ENCODE data around the gene BCAS3.
"Not testable (repeated sequence)": the region's sequence is repeated elsewhere in the genome, so short reads cannot be mapped to it uniquely, and the experiment has no call there.

Gene BCAS3

GRCh38 chr17:61230461-61230860 lies 552.8 kb downstream of the BCAS3 start:
- no peak for DNase-seq (ENCODE audit: low read depth)

DNA sequence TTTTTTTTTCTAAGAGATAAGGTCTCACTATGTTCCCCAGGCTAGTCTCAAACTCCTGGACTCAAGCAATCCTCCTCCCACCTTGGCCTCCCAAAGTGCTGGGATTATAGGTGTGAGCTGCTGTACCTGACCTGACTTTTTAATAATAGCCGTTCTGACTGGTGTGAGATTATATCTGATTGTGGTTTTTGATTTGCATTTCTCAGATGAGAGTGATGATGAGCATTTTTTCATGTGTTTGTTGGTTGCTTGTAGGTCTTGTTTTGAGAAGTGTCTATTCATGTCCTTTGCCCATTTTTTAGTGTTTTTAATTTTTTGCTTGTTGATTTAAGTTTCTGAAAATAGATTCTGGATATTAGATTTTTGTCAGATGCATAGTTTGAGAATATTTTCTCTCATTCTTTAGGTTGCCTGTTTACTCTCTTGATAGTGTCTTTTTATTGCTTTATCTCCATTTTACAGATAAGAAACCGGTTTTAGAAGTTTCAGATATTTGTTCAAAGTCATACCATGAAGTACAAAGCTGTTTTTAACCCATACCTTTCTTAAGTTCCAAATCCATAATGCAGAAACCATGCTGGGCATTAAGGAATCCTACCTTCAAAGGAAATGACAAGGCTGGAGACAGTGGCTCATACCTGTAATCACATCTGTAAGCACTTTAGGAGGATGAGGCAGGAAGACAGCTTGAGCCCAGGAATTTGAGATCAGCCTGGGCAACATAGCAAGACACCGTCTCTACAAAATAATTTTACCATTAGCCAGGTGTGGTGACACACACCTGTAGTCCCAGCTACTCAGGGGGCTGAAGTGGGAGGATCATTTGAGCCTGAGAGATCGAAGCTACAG lies 553.5 kb downstream of the BCAS3 start:
- DNase-seq (ENCODE audit: low read depth) = no peak

GRCh38 chr17:61232871-61233270 lies 555.2 kb downstream of the BCAS3 start:
- no peak for DNase-seq (ENCODE audit: low read depth)

DNA sequence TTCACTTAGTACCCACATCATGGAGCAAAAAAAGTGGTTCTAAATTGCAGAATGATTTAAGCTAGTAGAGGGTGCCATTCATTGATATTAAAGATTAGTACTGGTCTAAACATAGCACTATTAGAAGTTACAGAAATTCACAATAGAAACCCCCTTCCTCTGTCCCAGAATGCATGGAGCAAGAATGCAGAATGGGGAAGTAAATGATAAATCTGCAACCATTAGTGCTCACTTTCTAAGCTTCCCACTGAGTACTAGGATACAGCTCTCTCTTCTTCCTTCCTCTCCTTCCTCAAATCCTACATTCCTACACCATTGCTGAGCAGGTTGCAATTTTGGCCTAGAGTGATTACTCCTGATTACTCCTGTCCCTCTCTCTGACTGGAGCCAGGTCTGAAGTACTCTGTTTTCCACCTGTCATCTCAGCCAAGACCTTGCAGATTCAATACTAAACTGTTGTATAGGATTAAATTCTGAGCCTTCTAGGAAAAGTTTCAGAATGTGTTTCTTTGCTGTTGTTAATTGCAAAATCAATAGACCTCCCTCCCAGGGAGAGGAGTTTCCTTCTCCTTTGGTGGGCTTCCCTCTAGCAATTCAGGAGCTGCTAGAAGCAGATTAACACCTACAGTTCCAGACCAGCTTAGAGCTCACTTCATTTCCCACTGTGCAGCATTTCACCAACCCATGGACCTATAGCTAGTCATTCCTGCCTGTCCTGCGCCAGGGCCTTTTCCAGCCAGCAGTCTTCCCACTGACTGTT lies 556.5 kb downstream of the BCAS3 start:
- DNase-seq (ENCODE audit: low read depth) = no peak

DNA sequence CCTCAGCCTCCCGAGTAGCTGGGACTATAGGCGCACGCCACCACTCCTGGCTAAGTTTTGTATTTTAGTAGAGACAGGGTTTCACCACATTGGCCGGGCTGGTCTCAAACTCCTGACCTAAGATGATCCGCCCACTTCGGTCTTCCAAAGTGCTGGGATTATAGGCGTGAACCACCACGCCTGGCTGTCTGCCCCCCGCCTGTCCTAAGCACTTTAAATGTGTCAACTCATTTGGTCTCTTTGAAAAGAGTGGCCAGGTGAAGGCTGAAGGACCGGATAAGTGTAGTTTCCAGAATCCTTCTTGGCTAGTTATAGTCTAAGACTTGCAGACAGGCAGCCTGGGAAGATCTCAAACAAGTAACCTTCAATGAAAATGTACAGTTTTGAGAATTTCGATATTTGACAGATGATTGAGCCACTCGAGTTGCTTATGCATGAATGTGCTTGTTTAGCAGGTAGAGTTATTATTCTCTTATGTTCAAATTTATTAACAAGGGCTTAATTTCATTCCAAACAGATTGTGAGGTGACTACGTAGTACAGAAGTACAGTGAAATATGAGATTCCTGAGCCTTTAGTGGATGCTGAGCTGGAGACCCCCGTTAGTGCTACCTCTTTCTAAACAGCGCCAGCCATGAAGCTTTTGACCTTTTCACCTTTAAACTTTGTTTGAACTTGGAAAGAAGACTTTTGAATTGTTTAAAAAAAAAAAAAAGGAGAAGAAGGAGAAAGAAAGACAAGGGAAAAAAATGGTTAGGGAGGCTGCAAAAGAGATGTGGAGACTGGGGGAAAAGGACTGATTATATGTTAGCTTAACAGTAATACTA lies 557.6 kb downstream of the BCAS3 start:
- no peak for DNase-seq (ENCODE audit: low read depth)

DNA sequence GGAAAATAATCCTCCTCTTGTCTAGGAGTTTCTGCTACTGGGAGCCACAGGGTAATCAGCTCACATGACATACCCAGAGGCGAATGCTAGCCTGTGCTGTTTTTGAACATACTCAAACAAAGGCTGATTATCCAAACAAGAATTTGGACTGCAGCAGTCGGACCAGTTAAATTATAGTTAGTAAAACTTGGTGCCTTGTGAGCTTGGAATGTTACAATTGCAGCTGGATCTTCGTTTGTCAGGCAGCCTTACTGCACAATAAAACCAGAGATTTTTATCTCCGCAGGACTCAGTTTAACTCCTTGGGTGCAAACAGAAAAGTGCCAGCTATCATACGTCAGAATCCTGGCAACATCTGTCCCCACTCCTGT lies 558.2 kb downstream of the BCAS3 start:
- DNase-seq (ENCODE audit: low read depth) = peak; percentile 35

GRCh38 chr17:61237275-61237674 lies 559.6 kb downstream of the BCAS3 start:
- DNase-seq (ENCODE audit: low read depth) = no peak

DNA sequence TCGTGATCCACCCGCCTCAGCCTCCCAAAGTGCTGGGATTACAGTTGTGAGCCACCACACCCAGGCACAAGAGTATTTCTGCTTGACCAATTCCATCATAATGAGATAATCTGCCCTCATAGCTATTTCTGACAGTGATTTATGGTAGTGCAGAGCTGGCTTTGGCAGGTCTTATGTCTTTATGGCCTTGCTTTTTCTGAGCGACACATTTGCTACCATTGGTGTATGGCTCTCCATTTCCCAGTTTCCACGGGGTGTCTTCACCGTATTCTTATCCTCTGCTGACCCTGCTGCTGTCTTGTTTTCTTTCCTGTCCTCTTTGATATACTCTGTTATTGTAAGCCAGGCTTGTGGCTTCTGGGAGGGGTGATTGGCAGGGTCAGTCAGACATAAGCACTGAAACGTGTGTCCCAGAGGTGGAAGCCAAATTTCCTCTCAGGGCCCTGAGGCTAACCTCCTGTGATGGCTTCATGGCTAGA lies 560.8 kb downstream of the BCAS3 start:
- no peak for DNase-seq (ENCODE audit: low read depth)

- no peak for DNase-seq (ENCODE audit: low read depth)
Observed at GRCh38 chr17:61239327-61239726, 561.7 kb downstream of the BCAS3 start.

- no peak for DNase-seq (ENCODE audit: low read depth)
Observed at GRCh38 chr17:61239953-61240352, 562.3 kb downstream of the BCAS3 start.

GRCh38 chr17:61240851-61241468 lies 563.3 kb downstream of the BCAS3 start:
- no peak for DNase-seq (ENCODE audit: low read depth)

GRCh38 chr17:61244988-61245387 lies 567.3 kb downstream of the BCAS3 start:
- not testable (repeated sequence) for DNase-seq (ENCODE audit: low read depth)

DNA sequence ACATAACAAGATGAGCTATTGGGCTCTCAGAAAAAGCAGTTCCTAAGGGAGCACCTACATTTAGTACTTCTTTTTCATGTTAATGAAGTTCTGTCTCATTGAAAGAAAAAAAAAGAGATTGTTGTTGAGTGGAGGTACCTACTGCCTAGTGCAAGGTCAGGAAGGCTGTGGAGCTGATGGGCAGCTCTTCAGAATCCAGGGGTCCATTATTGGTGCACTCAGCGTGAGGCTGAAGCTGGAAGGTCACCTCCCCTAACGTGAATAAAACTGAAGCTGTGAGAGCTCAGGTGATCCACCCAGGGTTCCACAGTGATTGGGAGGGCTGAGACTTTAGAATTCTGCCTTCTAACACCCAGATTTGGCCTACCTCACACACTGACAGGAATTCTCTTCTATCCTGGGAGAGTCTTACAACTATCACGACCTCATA lies 568.1 kb downstream of the BCAS3 start:
- DNase-seq (ENCODE audit: low read depth) = no peak

GRCh38 chr17:61247439-61247838 lies 569.8 kb downstream of the BCAS3 start:
- DNase-seq (ENCODE audit: low read depth) = peak; percentile 51

- DNase-seq (ENCODE audit: low read depth) = no peak
Observed at GRCh38 chr17:61248399-61248798, 570.7 kb downstream of the BCAS3 start.

GRCh38 chr17:61249649-61250299 lies 572.1 kb downstream of the BCAS3 start:
- no peak for DNase-seq (ENCODE audit: low read depth)

DNA sequence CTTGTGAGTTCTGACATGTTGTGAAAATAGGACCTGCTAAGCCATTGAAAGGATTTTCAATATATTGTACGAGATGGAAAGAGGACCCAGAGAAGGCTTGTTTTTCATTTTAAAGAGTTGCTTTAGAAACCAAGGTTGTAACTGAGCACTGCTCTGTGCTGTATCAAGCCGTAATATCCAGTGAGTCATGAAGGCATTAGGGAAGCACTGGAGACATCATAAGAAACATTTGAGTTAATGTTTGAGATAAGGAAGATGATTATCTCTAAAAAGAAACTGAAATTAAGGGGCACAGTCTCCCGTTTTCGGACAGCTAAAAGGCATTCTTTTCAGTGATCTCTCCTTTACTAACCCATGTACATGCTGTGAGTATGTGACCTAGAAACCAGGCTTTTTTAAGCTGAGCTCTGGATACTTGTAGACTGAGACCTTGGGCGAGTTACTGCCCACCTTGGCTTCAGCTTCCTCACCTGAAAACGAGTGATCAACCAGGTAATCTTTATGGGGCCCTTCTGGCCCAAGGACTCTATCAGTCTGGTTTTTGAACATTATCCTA lies 572.8 kb downstream of the BCAS3 start:
- no peak for DNase-seq (ENCODE audit: low read depth)

GRCh38 chr17:61251939-61252865 lies 574.6 kb downstream of the BCAS3 start:
- DNase-seq (ENCODE audit: low read depth) = peak; percentile 75

DNA sequence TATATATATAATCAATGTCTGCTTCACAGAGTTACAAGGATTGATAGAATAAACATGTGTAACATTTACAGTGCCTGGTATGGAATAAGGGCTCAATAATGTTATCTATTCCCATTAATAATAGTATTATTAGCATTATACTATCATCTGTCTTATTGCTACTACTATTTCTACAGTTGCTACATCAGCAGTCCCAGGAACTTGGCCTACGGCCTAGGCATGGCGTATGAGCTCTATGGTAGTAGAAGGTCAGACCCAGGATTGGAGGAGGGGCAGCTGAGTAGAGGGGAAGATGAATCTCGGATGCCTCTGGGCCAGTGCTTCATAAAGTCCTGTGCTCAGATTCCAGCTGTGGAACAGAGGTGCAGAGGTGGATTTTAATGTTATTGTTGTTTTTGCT lies 575.7 kb downstream of the BCAS3 start:
- DNase-seq (ENCODE audit: low read depth) = no peak
